HG02884 (cell line): ENCODE data around the gene MAL.
"Not testable (repeated sequence)": the region's sequence is repeated elsewhere in the genome, so short reads cannot be mapped to it uniquely, and the experiment has no call there.

Experiments
- ATAC-seq: cut with Tn5 transposase; IDR thresholded peaks from one replicate; pipeline ENCODE4 v1.9.1; 2021; ENCODE audit warnings: mild to moderate bottlenecking, moderate library complexity; ENCODE audit not compliant: unreplicated experiment

Gene MAL

GRCh38 chr2:95086017-95086416 is 60.5 kb downstream of the MAL start:
- no peak for ATAC-seq

DNA sequence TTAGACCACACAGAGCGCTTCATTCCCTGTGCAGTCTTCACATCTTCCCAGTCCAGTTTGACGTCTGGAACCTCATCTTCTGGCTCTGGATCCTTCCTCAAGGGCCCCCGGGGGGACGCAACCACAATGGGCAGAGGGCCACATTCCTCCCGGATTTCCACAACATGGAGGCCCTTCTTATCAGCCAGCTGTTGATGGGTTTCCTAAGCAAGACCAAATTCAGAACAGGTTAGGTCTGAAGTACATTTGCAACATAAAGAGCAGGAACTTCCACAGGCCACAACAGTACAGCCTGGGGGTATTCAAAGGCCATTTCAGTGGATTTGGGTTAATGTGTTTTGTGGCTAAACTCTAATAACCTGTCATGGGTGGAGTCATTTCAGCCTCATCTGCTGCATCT is 61.9 kb downstream of the MAL start:
- ATAC-seq: no peak

DNA sequence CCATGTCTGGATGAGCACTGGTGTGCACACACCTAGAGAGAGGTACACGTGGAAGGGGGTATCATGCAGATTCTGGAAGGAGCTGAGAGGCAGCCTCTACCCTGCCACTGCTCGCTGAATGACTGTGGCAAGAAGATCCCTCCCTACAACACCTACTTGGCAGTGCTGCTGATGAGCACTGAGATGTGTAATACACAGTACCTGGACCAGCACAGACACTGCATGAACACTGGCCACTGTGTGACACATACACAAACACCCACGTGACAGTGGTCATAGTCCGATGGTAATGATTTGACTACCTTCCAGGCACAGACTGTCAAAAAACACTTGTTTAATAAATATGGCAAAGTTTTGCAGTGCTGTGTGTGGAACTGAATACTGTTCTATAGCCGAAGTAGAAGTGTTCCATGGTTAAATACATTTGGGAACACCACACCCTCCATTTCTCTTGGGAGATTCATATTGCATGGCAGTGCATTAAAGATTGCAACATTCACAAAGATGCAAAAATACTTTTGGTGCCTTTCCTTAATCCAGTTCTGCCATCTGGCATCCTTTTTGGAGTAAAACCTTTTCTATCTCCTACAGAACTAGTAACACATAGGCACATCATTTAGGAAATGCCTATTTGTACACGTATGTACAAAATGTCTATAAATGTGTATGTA is 66.5 kb downstream of the MAL start:
- ATAC-seq: no peak

DNA sequence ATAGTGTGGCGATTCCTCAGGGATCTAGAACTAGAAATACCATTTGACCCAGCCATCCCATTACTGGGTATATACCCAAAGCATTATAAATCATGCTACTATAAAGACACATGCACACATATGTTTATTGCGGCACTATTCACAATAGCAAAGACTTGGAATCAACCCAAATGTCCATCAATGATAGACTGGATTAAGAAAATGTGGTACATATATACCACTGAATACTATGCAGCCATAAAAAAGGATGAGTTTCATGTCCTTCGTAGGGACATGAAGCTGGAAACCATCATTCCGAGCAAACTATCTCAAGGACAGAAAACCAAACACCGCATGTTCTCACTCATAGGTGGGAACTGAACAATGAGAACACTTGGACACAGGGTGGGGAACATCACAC is 72.8 kb downstream of the MAL start:
- ATAC-seq: not testable (repeated sequence)

DNA sequence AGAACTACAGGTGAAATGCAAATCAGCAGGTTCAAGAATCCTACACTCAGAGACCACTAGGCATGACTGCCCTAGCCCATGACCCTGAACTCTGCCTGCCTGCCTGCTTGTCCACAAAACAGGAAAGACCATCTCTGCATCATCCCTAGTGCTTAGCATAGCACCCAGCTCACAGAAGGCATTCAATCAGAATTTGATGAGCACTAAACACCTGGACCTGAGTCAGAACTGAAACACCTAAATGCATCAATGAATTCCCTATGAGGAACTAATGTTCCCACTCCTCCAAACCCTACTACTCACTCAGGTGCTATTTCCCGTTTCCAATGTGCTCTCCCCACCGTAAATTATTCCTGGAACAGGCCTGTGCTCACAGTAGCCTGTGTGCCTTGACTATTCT is 74.4 kb downstream of the MAL start:
- no peak for ATAC-seq
